Ovary (tissue), 10 donors: ENCODE measurements around the gene KIF14. TPM values are rescaled to one million over a fixed set of nuclear protein-coding genes. Genes with fewer than 3 reads are reported as not detected.

Source experiments
- DNase-seq, 5 donors: peaks; one replicate each; pipeline ENCODE4 v3.0.0-alpha.2; 2019 to 2020
- H3K27ac ChIP-seq, 2 donors: fragments of 200-600 bp; one replicate each; pipeline versions ENCODE4 v1.5.1 to v1.8.0; 2019 to 2022
- H3K27me3 ChIP-seq: fragments of 200-600 bp; one replicate; pipeline ENCODE4 v1.8.0; 2022
- H3K36me3 ChIP-seq: fragments of 200-600 bp; sonication (generic); one replicate; pipeline ENCODE4 v1.5.1; 2019
- H3K4me1 ChIP-seq: one replicate; pipeline ENCODE4 v1.8.1; 2013; ENCODE audit warnings: mild to moderate bottlenecking, moderate library complexity; ENCODE audit not compliant: insufficient read depth
- H3K4me3 ChIP-seq: fragments of 200-600 bp; sonication (generic); one replicate; pipeline ENCODE4 v1.5.1; 2017
- H3K9me3 ChIP-seq, 2 donors: fragments of 200-600 bp in 1 of 2; sonication (generic) in 1 of 2; one replicate each; pipeline versions ENCODE4 v1.5.1 to v1.8.1; 2013 to 2019; ENCODE audit warnings: mild to moderate bottlenecking in 1 of 2, moderate library complexity in 1 of 2
- EP300 ChIP-seq: sonication (generic); formaldehyde crosslinking; IDR thresholded peaks from one replicate; pipeline ENCODE4 v1.6.1; 2017; ENCODE audit warnings: antibody characterized with exemption
- POLR2A ChIP-seq: fragments of 450-650 bp; IDR thresholded peaks from one replicate; pipeline ENCODE4 v1.6.1; 2017; ENCODE audit warnings: antibody characterized with exemption, mild to moderate bottlenecking, moderate library complexity
- WGBS, 3 donors: extraction: QIAGEN DNeasy Blood & Tissue Kit in 1 of 3; methylation state at CpG; one replicate each; pipeline versions ENCODE4 v1.1.5 to v1.1.7; 2013 to 2017; 5-methylcytosine and 5-hydroxymethylcytosine counted together
- intact Hi-C, 4 donors: fragments of 100-400 bp; cut with DNase I; formaldehyde crosslinking; loops; one replicate each; pipeline versions ENCODE4 v1.11.0 to v1.15.1; 2022 to 2023
- long read RNA-seq, 3 donors: library from polyadenylated mRNA in 2 of 3; unstranded in 2 of 3; transcript quantifications; one replicate each; pipeline ENCODE4 v2.0.0 and lab custom pipeline, GENCODE V29; 2021 to 2026
- polyA plus RNA-seq, 2 donors: library from polyadenylated mRNA; stranded (reverse); fragments of 200-250 nt in 1 of 2; fragments of 350-450 nt in 1 of 2; fragmentation: Illumina TruSeq in 1 of 2; extraction: RNeasy Lipid Tissue Mini Kit (QIAGEN cat#74804) in 1 of 2; gene quantifications; one replicate each; pipeline ENCODE4 v1.2.3, GENCODE V29; 2013 to 2014
- total RNA-seq, 7 donors: library from RNA; depleted of rRNA in 2 of 7; stranded (reverse); fragments of >200 nt in 2 of 7; fragmentation: NEBNext Ultra II Directional in 3 of 7; extraction: Animal tissue kit (Norgen Biotek cat#: 25700) in 3 of 7; gene quantifications; one replicate each; pipeline versions ENCODE4 v1.1.0 to v1.2.4, GENCODE V29; 2016 to 2023
- TF ChIP-seq, protein P1 (sequence below), 3 donors: fragments of 450-650 bp in 2 of 3; fragments of 200-600 bp in 1 of 3; IDR thresholded peaks; one replicate each; pipeline versions ENCODE4 v1.5.1 to v1.8.0; 2016 to 2022; ENCODE audit warnings: antibody characterized with exemption in 3 of 3, mild to moderate bottlenecking in 1 of 3
- donor health status: DM: no; HTN: no; CAD: no; lungs with moderate emphysema.
- donor health status: DM: no; HTN: no; CAD: no.
- donor health status: Bipolar disorder and iron deficiency.
- donor health status: DM: yes; HTN: yes; CAD: no.
- donor health status: DM: no; HTN: no; CAD: no.
- donor health status: DM: yes; HTN: yes; CAD: no.

KIF14 gene, protein sequence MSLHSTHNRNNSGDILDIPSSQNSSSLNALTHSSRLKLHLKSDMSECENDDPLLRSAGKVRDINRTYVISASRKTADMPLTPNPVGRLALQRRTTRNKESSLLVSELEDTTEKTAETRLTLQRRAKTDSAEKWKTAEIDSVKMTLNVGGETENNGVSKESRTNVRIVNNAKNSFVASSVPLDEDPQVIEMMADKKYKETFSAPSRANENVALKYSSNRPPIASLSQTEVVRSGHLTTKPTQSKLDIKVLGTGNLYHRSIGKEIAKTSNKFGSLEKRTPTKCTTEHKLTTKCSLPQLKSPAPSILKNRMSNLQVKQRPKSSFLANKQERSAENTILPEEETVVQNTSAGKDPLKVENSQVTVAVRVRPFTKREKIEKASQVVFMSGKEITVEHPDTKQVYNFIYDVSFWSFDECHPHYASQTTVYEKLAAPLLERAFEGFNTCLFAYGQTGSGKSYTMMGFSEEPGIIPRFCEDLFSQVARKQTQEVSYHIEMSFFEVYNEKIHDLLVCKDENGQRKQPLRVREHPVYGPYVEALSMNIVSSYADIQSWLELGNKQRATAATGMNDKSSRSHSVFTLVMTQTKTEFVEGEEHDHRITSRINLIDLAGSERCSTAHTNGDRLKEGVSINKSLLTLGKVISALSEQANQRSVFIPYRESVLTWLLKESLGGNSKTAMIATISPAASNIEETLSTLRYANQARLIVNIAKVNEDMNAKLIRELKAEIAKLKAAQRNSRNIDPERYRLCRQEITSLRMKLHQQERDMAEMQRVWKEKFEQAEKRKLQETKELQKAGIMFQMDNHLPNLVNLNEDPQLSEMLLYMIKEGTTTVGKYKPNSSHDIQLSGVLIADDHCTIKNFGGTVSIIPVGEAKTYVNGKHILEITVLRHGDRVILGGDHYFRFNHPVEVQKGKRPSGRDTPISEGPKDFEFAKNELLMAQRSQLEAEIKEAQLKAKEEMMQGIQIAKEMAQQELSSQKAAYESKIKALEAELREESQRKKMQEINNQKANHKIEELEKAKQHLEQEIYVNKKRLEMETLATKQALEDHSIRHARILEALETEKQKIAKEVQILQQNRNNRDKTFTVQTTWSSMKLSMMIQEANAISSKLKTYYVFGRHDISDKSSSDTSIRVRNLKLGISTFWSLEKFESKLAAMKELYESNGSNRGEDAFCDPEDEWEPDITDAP (N-terminal part only)
- total RNA-seq (under 1 TPM in 5 of 7 donors, not detected in 2; 0.03 to 0.40 (median 0.11) TPM), polyA plus RNA-seq (under 1 TPM; 0.06 to 0.23 TPM)
- long read RNA-seq, donor 1, result 0 reads
- long read RNA-seq, donor 2, full-length matches to known transcripts, result 1 of 1 reads
- long read RNA-seq, donor 2, partial matches to known transcripts, result 0 of 1 reads
- long read RNA-seq, donor 2, other reads (novel, unspliced or antisense), result 0 of 1 reads
- long read RNA-seq, donor 3, result 0 reads

DNA sequence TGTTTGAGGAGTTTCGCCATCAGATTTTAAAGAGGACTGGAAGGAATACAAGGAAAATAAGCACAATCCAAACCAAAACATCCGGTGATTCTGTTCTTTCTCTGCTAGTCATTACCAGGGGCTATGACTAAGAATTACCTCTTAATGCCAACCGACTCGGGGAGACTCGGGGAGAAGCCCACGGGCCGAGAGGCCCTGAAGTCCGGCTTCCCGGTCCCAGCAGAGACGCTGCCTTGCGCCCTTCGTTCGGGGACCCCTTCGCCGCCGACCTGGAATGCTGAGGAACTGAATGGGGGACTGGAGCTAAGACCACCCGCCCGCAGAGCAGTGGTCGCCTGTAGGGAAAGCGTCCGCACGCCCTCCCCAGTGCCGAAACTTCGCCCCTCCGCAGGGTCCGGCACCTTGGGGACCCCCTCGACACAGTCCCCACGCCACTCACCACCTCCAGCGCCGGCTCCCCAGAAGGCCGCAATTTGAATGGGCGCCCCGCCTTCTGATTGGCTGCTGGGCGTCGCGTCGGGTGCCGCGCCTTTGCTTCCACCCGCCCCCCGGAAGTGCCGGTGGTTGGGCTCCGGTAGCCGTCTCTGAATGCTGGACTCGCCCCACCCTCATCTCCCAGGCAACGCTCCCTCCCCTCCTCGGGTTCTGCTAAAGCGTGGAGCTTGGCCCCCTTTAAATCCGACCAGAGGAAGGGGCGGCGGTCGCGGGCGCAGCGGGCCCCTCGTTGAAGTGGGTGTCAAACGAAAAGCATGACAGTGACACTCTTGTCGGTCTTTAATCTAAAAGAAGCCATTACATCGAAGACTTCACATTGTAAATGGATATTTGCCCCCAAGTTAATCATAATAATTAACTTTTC, at the start of gene KIF14:
Gene KIF14 (minus strand): TSS at position 479 of the 859 bp plus-strand sequence. CDS start 2,028 bp downstream, outside the sequence.
- Histone ChIP-seq H3K36me3 (no peaks in the 10 kb centered on the region), H3K4me1 (peaks cover 2% of the 10 kb centered on the region), H3K9me3 (no peaks in the 10 kb centered on the region), H3K4me3 (peak within 1 kb of the TSS; percentile 49), H3K27ac (no peak within 1 kb of the TSS), H3K27me3 (no peaks in the 10 kb centered on the region)
- TF ChIP-seq POLR2A (no peak), EP300 (no peak)
- TF ChIP-seq, protein P1, sequence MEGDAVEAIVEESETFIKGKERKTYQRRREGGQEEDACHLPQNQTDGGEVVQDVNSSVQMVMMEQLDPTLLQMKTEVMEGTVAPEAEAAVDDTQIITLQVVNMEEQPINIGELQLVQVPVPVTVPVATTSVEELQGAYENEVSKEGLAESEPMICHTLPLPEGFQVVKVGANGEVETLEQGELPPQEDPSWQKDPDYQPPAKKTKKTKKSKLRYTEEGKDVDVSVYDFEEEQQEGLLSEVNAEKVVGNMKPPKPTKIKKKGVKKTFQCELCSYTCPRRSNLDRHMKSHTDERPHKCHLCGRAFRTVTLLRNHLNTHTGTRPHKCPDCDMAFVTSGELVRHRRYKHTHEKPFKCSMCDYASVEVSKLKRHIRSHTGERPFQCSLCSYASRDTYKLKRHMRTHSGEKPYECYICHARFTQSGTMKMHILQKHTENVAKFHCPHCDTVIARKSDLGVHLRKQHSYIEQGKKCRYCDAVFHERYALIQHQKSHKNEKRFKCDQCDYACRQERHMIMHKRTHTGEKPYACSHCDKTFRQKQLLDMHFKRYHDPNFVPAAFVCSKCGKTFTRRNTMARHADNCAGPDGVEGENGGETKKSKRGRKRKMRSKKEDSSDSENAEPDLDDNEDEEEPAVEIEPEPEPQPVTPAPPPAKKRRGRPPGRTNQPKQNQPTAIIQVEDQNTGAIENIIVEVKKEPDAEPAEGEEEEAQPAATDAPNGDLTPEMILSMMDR (IDR thresholded peaks at IDR 0.05), result no peak
- intact Hi-C loops, result loop anchor here in 2 of 4 donors (5.0 to 10.0 kb wide), 2 partner anchors 182 to 184 kb away; no protein-coding TSS in a partner anchor
- peak; percentile 83 to 92 (median 89) for DNase-seq
- 0 to 1% (median 0%) methylated on average over 58 to 59 of the region's 59 CpGs for WGBS, 3 donors

DNA sequence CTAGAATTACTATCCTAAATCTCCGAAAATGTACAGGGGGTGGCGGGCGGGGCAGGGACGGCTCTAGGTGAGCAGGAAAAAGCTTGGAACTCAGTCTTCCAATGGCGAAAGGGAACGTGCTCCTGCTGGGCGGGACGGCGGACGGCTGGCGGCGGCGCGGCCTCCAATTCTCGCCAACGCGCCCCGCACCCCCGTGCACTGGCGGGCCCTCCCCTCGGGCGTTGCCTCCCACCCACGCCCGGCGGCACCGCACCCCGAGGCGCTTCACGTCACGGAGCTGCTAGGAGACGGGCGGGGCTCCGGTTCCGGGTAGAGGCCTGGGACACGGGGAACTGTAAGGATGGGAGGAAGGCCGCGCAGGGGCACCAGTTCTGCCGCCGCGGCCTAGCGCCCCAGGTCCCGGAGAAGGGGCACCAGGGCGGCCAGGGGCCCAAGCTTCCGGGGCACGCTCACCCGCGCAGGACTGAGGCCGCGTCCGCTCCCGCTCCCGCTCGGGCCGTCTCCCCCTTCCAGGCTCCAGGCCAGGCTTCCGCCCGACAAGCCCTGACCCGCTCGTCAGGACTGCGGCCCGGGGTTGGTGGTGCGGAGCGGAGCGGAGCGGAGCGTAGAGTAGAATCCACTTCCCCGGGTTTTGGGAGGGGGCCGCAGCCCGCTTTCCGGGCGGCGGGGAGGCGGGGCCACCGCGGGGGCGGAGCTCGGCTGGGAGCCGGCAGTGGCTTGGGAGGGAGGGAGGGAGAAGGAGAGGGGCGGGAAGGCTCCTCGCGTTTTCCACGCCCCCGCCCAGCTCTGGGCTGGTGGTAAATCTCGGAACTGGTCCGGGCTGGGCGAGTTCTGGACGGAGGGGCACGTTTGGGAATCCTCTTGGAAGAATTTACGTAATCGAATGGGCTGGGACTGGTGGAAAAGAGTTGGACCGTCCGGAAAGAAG, 49.0 kb upstream of the KIF14 start, which contains the start of gene DDX59:
Gene DDX59 (minus strand): TSS at position 594 of the 928 bp plus-strand sequence. CDS start 3,167 bp downstream, outside the sequence.
- intact Hi-C loops, result loop anchor here (5.0 to 10.0 kb wide), 4 partner anchors 65 to 135 kb away; partner anchors contain the start of gene CAMSAP2 (in 3 of the 4)
- WGBS, 3 donors, result 0 to 1% (median 0%) methylated on average over 62 to 91 of the region's 91 CpGs
- no peaks in the 10 kb centered on the region for H3K27me3 ChIP-seq
- H3K9me3 ChIP-seq, result no peaks in the 10 kb centered on the region
- H3K4me1 ChIP-seq, result peaks cover 10% of the 10 kb centered on the region
- TF ChIP-seq POLR2A (peak; percentile 97), EP300 (peak; percentile 76)
- TF ChIP-seq, protein P1 (IDR thresholded peaks at IDR 0.05), result peak in 1 of 3 donors; percentile 59
- H3K27ac ChIP-seq, result peak within 1 kb of the TSS; percentile 86 to 97
- no peaks in the 10 kb centered on the region for H3K36me3 ChIP-seq
- H3K4me3 ChIP-seq, result peak within 1 kb of the TSS; percentile 98
- peak; percentile 96 to 97 (median 97) for DNase-seq
